BLaER1 treated with 17β-estradiol and CSF1 and Interleukin-3, amounts not matched to agents 10 nM and 100 nM (cell line): ENCODE data around the gene P3H3.

Experiments
- H3K27ac ChIP-seq, 11 experiments: shearing (Covaris generic); formaldehyde crosslinking; 2 replicates each; pipeline ENCODE4 v1.8.1; 2022
- H3K27me3 ChIP-seq, 11 experiments: shearing (Covaris generic); formaldehyde crosslinking; 2 replicates each; pipeline ENCODE4 v1.8.1; 2022
- H3K36me3 ChIP-seq, 11 experiments: shearing (Covaris generic); formaldehyde crosslinking; 2 replicates each; pipeline ENCODE4 v1.8.1; 2022
- H3K4me1 ChIP-seq, 10 experiments: shearing (Covaris generic); formaldehyde crosslinking; 2 replicates each; pipeline ENCODE4 v1.8.1; 2022
- H3K4me2 ChIP-seq, 11 experiments: shearing (Covaris generic); formaldehyde crosslinking; 2 replicates each; pipeline ENCODE4 v1.8.1; 2022
- H3K4me3 ChIP-seq, 10 experiments: shearing (Covaris generic); formaldehyde crosslinking; 2 replicates each; pipeline ENCODE4 v1.8.1; 2022
- H3K9ac ChIP-seq, 11 experiments: shearing (Covaris generic); formaldehyde crosslinking; 2 replicates each; pipeline ENCODE4 v1.8.1; 2022
- H3K9me3 ChIP-seq, 11 experiments: shearing (Covaris generic); formaldehyde crosslinking; replicated peaks in 1 of 11; 2 replicates each; pipeline ENCODE4 v1.8.1; 2022
- H4K20me1 ChIP-seq, 11 experiments: shearing (Covaris generic); formaldehyde crosslinking; 2 replicates each; pipeline ENCODE4 v1.8.1; 2022
- Cebpa-rat ChIP-seq, 11 experiments: shearing (Covaris generic); IDR thresholded peaks; 2 replicates each; pipeline ENCODE4 v1.8.1; 2022

The P3H3 gene

DNA sequence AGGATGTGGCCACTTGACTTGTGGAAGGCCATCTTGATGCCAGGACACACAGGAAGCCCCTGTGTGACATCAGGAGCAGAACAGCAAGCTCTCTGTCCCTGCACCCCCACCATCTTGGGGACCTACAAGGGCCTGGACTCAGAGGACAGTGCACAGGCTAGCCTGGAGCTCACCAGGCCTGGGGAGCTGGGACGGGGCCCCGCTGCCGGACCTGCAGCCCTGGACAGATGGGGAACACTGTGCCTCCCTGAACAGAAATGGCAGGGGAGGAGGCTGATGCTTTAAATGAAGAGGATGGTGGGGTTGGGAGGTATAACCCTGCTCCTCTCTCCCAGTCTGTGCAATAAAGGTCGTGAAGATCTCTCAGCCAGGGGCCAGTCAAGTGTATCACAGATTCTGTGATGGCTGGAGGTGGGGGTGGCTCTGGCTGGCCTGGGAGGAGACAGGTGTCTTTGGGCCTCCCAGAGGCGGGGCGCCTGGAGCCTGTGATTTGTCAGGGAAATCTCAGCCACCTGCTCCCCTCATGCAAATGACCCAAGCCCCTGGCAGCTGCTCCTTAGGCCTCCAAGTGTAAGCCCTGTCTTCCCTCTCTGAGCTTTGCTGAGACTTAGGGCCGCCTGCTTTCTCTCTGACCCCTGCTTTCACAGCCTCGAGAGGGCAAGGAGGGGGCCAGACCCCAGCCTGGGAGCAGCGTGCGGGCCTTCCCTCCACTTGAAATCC lies 11.4 kb downstream of the P3H3 start:
- Histone ChIP-seq H3K4me2 (peak overlapping the region in 8 of 11 experiments; percentile 9 to 55 (median 47); a peak in 12 of 22 replicates), H3K27me3 (peaks cover 0 to 27% (median 5%) of the 10 kb centered on the region in 11 experiments; a peak in 11 of 22 replicates), H3K9me3 (no peaks in the 10 kb centered on the region), H3K4me1 (peaks cover 0 to 22% (median 9%) of the 10 kb centered on the region in 10 experiments; a peak in 8 of 20 replicates), H3K4me3 (no peak overlapping the region), H4K20me1 (no peaks in the 10 kb centered on the region; a peak in 1 of 22 replicates), H3K36me3 (no peaks in the 10 kb centered on the region), H3K9ac (peak overlapping the region in 2 of 11 experiments; percentile 7 to 14; a peak in 1 of 22 replicates), H3K27ac (no peak overlapping the region)
- TF ChIP-seq Cebpa-rat (IDR thresholded peaks at IDR 0.05), result no peak

DNA sequence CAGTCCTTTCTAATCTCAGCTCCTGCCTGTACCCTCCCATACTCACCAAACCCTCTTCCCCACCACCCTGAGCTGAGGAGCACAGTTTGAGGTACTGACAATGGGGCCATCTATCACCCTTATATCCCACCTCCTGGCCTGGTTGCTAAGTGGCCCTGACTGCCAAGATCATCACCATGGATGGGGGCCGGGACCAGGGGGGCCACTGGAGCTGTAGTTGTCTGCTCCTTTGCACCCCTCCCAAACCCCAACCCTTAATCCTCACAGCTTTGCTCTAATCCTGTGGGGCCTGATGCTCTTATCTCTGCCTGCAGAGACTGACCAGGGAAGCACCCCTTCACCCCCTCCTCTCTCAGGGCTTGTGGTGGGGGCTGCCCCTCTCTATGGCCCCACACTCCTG lies 12.1 kb downstream of the P3H3 start:
- no peaks in the 10 kb centered on the region for H3K9me3 ChIP-seq
- peak overlapping the region in 2 of 11 experiments; percentile 7 to 14; a peak in 1 of 22 replicates for H3K9ac ChIP-seq
- TF ChIP-seq Cebpa-rat (IDR thresholded peaks at IDR 0.05), result no peak
- H3K27ac ChIP-seq, result no peak overlapping the region
- no peaks in the 10 kb centered on the region; a peak in 3 of 22 replicates for H4K20me1 ChIP-seq
- H3K36me3 ChIP-seq, result peaks cover 0 to 4% (median 0%) of the 10 kb centered on the region in 11 experiments; a peak in 3 of 22 replicates
- peak overlapping the region in 5 of 11 experiments; percentile 34 to 55 (median 51); a peak in 6 of 22 replicates for H3K4me2 ChIP-seq
- H3K27me3 ChIP-seq, result peaks cover 0 to 22% (median 0%) of the 10 kb centered on the region in 11 experiments; a peak in 4 of 22 replicates
- H3K4me1 ChIP-seq, result peaks cover 0 to 22% (median 9%) of the 10 kb centered on the region in 10 experiments; a peak in 8 of 20 replicates
- no peak overlapping the region for H3K4me3 ChIP-seq

DNA sequence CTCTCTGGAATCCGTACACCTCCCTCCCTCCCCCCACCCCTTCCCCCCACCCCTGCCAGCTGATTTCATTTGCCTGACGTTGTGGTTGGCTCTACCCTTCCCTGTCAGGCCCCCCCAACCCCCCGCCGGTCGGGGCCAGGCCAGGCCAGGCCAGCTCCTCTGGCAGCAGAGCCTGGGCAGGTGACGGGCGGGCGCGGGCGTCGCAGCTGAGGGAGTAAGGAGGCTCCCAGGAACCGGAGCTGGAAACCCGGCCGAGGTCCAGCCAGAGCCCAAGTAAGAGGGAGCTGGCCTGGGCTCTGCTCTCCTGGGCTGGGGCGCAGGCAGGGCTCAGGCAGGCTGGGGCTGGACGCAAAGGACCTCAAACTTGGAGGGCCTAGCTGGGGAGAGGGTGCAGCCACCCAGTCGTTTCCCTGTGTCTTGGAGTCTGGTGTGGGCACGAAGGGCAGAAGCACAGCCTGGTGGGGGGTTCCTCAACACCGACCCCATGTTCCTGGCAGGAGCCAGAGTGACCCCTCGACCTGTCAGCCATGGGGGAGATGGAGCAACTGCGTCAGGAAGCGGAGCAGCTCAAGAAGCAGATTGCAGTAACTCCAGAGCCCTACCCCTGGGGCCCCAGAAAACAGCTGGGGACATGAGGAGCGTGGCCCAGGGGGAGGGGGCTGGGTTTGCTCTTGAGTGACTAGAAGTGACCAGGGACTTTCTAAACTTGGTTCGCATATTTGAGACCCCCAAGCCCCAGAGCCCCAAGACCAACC lies 12.7 kb downstream of the P3H3 start, which contains the start of gene GNB3:
GNB3 (plus strand) TSS at position 165 of the 755 bp plus-strand sequence; CDS start at position 528, 363 bp downstream.
- Histone ChIP-seq H3K4me2 (peak within 1 kb of the TSS in 8 of 11 experiments; percentile 9 to 55 (median 47); a peak in 12 of 22 replicates), H4K20me1 (peaks cover 0 to under 1% (median 0%) of the 10 kb centered on the region in 11 experiments; a peak in 3 of 22 replicates), H3K36me3 (peaks cover 0 to 9% (median 2%) of the 10 kb centered on the region in 11 experiments; a peak in 8 of 22 replicates), H3K27ac (no peak within 1 kb of the TSS), H3K9me3 (no peaks in the 10 kb centered on the region), H3K4me3 (no peak within 1 kb of the TSS), H3K27me3 (peaks cover 0 to 22% (median 0%) of the 10 kb centered on the region in 11 experiments; a peak in 4 of 22 replicates), H3K9ac (peak within 1 kb of the TSS in 2 of 11 experiments; percentile 7 to 14; a peak in 1 of 22 replicates), H3K4me1 (peaks cover under 1 to 19% (median 9%) of the 10 kb centered on the region in 10 experiments; a peak in 11 of 20 replicates)
- TF ChIP-seq Cebpa-rat (IDR thresholded peaks at IDR 0.05), result no peak

DNA sequence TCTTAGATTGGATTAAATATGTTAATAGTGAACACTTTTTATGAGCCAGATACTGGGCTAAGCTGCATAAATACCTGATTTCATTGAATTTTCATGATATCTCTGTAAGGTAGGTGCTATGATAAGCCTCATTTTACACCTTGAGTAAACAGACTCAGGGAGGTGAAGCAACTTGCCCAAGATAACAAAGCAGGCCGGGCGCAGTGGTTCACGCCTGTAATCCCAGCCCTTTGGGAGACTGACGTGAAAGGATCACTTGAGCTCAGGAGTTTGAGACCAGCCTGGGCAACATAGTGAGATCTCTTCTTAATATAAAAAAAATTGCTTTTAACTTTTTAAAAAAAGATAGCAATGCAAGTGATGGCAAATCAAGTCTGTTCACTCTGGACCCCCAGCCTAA lies 13.9 kb downstream of the P3H3 start:
- Histone ChIP-seq H3K27me3 (peaks cover 0 to 22% (median 0%) of the 10 kb centered on the region in 11 experiments; a peak in 3 of 22 replicates), H4K20me1 (peaks cover 0 to 8% (median 0%) of the 10 kb centered on the region in 11 experiments; a peak in 6 of 22 replicates), H3K4me1 (peaks cover 8 to 22% (median 12%) of the 10 kb centered on the region in 10 experiments; a peak in 16 of 20 replicates), H3K9ac (no peak overlapping the region), H3K4me2 (no peak overlapping the region), H3K4me3 (no peak overlapping the region), H3K27ac (no peak overlapping the region), H3K36me3 (peaks cover 0 to 20% (median 13%) of the 10 kb centered on the region in 11 experiments; a peak in 13 of 22 replicates), H3K9me3 (no peaks in the 10 kb centered on the region)
- TF ChIP-seq Cebpa-rat (IDR thresholded peaks at IDR 0.05), result no peak

DNA sequence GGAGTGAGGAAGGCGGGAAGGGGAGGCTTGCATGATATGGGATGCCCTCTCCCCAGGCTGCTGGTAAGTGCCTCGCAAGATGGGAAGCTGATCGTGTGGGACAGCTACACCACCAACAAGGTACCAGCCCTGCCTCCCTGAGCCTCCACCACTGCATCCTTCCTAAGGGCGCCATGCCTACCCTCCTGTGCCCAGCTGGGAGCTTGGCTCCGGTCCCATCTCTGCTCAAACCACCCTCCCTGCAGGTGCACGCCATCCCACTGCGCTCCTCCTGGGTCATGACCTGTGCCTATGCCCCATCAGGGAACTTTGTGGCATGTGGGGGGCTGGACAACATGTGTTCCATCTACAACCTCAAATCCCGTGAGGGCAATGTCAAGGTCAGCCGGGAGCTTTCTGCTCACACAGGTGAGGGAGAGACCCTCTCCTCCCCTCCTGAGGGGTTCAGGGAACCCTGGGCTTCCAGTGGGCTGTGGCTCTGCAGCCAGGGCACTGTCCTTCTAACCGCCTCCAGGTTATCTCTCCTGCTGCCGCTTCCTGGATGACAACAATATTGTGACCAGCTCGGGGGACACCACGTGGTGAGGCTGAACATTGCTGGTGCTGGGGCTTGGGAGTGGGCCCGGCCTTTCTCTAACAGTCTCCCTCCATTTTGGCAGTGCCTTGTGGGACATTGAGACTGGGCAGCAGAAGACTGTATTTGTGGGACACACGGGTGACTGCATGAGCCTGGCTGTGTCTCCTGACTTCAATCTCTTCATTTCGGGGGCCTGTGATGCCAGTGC lies 15.1 kb downstream of the P3H3 start:
- peaks cover 8 to 24% (median 13%) of the 10 kb centered on the region in 10 experiments; a peak in 16 of 20 replicates for H3K4me1 ChIP-seq
- peaks cover 0 to 13% (median 0%) of the 10 kb centered on the region in 11 experiments; a peak in 1 of 22 replicates for H3K27me3 ChIP-seq
- no peak overlapping the region for H3K4me3 ChIP-seq
- H3K9me3 ChIP-seq, result no peaks in the 10 kb centered on the region
- H3K27ac ChIP-seq, result no peak overlapping the region
- TF ChIP-seq Cebpa-rat (IDR thresholded peaks at IDR 0.05), result no peak
- peaks cover 0 to 17% (median 0%) of the 10 kb centered on the region in 11 experiments; a peak in 6 of 22 replicates for H4K20me1 ChIP-seq
- no peak overlapping the region for H3K9ac ChIP-seq
- peaks cover 0 to 33% (median 25%) of the 10 kb centered on the region in 11 experiments; a peak in 15 of 22 replicates for H3K36me3 ChIP-seq
- no peak overlapping the region for H3K4me2 ChIP-seq

DNA sequence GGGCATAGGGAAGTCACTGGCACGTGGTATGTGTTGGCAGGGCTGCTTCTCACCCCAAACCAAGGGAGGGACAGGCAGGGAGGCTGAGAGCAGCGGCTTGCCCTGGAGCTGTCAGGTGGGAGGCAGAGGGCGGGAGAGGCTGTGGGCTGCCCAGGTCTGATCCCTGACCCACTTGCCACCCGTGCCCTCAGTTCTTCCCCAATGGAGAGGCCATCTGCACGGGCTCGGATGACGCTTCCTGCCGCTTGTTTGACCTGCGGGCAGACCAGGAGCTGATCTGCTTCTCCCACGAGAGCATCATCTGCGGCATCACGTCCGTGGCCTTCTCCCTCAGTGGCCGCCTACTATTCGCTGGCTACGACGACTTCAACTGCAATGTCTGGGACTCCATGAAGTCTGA lies 17.2 kb downstream of the P3H3 start:
- Histone ChIP-seq H3K4me3 (no peak overlapping the region), H3K9ac (no peak overlapping the region), H3K4me2 (no peak overlapping the region), H3K27me3 (no peaks in the 10 kb centered on the region), H3K27ac (no peak overlapping the region), H3K4me1 (peaks cover 15 to 31% (median 21%) of the 10 kb centered on the region in 10 experiments), H4K20me1 (peaks cover 0 to 17% (median 0%) of the 10 kb centered on the region in 11 experiments; a peak in 6 of 22 replicates), H3K9me3 (no peaks in the 10 kb centered on the region), H3K36me3 (peaks cover 0 to 53% (median 44%) of the 10 kb centered on the region in 11 experiments; a peak in 18 of 22 replicates)
- no peak for TF ChIP-seq Cebpa-rat (IDR thresholded peaks at IDR 0.05)

DNA sequence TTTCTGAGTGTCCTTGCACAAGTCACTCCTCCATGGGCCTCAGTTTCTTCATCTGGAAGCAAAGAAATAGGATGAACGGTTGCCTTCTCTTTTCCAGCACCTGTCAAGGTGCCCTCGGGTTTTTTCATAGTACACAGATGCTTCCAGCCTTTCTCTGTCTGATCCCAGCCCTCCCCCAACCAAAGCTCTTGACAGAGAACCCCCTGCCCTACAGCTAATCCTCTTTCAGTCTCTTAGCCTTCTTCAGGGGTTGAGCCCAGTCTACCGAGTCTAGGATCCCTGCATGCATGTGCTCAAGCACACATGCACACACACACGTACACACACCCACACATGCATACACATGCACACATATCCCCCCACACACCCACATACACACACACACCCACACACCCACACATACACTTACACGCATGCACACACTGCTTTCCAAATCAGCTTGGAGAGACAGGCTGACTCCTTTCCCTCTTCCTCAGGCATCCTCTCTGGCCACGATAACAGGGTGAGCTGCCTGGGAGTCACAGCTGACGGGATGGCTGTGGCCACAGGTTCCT lies 18.2 kb downstream of the P3H3 start:
- TF ChIP-seq Cebpa-rat (IDR thresholded peaks at IDR 0.05), result no peak
- no peak overlapping the region for H3K27ac ChIP-seq
- no peaks in the 10 kb centered on the region for H3K27me3 ChIP-seq
- H3K9ac ChIP-seq, result peak overlapping the region in 6 of 11 experiments; percentile 4 to 46 (median 30); a peak in 5 of 22 replicates
- peaks cover 0 to 17% (median 0%) of the 10 kb centered on the region in 11 experiments; a peak in 6 of 22 replicates for H4K20me1 ChIP-seq
- no peaks in the 10 kb centered on the region for H3K9me3 ChIP-seq
- H3K4me1 ChIP-seq, result peaks cover 21 to 37% (median 27%) of the 10 kb centered on the region in 10 experiments
- H3K4me2 ChIP-seq, result peak overlapping the region in 5 of 11 experiments; percentile 12 to 53 (median 39); a peak in 8 of 22 replicates
- peaks cover 0 to 53% (median 44%) of the 10 kb centered on the region in 11 experiments; a peak in 18 of 22 replicates for H3K36me3 ChIP-seq
- H3K4me3 ChIP-seq, result no peak overlapping the region
